GM21717 (cell line): ENCODE measurements around the gene RAC2.

ENCODE experiments used
- ATAC-seq: cut with Tn5 transposase; IDR thresholded peaks from one replicate; pipeline ENCODE4 v1.9.1; 2021; ENCODE audit warnings: mild to moderate bottlenecking, moderate library complexity; ENCODE audit not compliant: unreplicated experiment

The RAC2 gene

DNA sequence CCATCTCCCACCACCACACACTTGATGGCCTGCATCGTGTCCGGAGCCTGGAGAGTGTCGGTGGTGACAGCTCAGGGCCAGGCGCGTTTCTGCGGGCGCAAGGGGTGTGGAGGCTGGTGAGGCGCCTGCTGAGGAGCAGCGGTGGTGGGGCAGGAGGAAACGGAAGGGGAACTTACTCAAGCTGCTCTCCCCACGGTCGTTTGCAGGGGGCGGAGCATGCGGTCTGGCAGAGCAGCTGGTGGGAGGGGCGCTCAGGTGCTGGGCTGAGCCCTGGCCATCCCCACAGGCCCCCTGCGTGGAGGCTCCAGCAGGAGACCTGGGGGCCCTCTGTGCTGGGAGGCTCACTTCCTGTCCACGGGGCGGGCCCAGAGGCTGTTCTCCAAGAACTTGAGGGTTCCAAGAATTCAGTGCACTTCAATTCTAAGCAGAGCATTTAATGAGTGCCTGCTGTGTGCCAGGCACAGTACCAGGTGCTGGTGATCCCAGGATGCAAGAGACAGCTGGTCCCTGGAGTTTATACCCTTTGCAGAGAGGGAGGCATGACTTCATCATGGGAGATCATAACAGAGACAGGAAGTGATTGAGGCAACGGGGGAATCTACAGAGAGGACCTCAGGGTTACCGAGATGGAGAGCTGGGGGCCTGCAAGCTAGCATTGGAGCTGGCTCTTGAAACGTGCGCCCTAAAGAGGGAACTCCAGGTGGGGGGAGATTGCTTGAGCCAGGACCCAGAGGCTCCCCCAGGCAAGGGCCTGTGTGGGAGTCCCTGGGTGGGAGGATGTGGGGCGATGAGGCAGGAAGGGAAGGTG lies at the start of gene RAC2:
Gene RAC2, minus strand, starts transcription at position 156 of the 808 bp plus-strand sequence. Its CDS starts 121 bp downstream, at position 35.
- peak; percentile 41 for ATAC-seq

- no peak for ATAC-seq
Measured at GRCh38 chr22:37293172-37293571, 49.1 kb upstream of the RAC2 start.

DNA sequence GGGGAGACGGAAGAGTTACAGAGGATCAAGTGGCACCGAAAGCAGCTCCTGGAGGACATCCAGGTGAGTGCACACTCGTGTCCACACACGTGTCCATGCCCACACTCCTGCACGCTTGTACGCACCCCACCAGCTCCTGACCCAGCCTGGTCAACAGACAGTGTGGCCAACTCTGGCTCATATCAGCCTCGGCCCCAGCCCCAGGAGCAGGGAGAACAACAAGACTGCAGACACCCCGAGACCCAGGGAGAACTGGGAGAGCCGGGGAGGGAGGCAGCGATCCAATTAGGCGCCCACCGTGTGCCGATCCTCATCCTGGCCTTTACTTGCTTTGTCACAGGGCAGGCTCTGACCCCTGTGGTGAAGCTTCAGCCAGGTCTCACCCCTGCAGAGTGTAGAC lies 48.6 kb upstream of the RAC2 start:
- no peak for ATAC-seq

DNA sequence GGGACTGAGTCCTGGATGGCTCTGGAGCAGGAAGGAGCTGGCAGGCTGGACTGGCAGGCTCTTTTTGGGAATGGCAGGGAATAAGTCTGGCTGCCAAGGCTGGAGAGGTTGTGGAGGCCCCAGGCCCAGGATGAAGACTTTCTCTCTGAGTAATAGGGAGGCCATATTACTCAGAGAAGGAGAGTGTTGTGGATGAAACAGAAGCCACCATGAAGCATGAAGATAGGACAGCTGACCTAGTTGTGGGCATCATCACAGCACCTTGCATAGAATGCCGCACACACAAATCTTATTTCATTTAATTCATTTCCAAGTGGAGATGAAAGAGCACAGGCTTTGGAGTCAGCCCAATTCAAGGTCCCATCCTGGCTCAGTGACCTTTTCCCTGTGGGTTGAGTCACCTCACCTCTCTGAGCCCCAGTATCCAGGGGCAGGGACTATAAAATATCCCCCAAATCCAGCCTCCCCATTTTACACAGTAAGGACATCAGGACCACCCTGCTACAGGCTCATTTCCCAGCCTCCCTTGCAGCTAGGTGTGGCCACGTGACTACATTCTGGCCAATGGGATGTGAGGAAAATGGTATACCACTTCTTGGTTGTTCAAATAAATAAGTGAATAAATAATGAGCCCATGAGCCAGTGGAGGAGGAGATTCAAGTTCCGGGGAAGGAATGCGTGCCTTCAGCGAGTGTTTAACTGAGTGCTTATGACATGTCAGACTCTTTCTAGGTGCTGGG lies 47.7 kb upstream of the RAC2 start:
- ATAC-seq = no peak

- no peak for ATAC-seq
Measured at GRCh38 chr22:37290737-37291136, 46.7 kb upstream of the RAC2 start.

DNA sequence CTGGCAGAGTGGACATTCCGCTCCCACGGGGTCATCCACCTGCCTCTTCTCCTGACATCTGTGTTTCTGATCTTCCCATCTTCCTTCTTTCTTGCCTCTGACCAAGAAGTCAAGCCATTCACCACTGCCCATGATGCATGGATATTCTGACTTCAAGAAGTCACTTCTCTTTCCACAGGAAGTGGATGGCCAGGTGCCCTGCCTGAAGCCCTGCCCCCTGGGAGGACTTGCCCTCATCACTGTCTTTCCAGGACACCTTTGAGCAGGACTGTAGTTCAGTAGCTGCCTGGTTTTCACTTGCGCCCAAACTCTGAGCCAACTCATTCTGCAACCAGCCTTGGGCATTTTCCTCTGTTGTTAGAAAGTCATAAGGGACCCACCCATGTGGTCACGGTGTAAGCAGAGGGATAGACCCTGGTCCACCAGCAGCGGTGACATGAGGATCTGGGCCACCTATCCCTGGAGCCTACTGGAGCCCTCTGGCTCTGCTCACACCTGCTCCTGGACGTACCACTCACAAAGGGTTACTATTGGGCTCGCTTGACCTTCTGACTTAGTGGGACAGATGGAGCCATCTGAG lies 45.2 kb upstream of the RAC2 start:
- ATAC-seq = no peak

- no peak for ATAC-seq
Measured at GRCh38 chr22:37288521-37288920, 44.5 kb upstream of the RAC2 start.

DNA sequence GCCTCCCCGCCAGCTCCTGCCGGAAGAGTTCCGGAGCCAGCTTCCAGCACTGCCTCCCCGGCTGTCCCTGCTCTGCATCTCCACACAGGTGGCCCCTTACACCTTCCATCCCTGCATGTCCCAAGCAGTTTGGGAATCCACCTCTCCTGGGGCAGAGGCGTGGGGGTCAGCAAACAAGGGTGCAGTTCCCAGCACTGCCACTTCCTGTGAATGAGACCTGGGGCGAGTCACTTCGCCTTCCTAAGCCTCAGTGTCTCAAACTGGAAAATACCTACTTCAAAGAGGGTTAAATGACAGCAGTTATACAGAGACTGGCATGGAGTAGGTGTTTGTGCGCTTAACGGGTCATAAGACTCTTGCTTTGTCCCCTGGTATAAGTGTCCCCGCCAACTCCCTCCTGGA lies 43.5 kb upstream of the RAC2 start:
- ATAC-seq = no peak

DNA sequence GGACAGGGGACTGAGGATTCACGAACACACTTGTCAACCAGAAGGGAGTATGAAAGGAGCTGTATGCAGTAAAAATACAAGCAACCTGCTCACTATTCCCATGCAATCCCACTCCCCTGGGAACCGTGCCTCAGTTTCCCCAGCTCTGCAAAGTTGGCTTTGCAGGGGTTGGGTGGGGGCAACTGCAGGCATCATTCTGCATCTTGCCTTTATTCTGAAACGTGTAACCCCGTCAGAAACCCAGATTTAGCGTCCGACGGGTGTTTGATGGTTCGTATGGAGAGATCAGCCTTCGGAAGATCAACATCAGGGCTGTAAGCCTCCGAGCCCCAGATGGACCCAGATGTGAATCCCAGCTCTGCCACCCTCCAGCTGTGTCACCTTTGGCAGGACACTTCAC lies 41.9 kb upstream of the RAC2 start:
- no peak for ATAC-seq

GRCh38 chr22:37284805-37285355 lies 40.8 kb upstream of the RAC2 start:
- no peak for ATAC-seq

GRCh38 chr22:37284126-37284804 lies 40.2 kb upstream of the RAC2 start:
- no peak for ATAC-seq

DNA sequence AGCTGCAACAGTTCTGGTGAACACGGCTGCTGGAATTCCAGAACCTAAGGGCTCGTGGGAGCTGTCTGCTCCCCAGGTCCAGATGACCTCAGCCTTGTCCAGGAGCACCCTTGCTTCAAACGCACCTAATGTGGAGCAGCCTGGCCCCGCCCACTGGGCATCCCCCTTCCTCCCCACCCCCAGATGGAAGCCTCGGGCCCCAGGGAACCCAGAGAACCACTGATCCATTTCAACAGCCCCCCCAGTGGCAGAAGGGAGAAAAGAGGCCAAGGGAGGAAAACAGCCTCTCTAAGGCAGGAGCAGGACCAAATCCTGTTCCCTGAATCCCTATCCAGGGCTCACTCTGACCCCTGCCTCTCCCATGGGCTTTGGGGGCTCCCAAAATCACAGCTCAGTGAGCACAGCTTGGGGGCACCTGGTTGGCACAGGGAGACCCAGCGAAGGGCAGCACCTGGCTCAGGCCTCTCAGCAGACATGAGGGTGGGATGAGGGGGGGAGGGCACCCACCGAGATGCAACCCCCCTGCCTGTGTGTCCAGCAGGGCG lies 39.4 kb upstream of the RAC2 start:
- ATAC-seq = no peak

- ATAC-seq = peak; percentile 44
Measured at GRCh38 chr22:37282385-37282677, 38.3 kb upstream of the RAC2 start, which contains the start of gene CYTH4. CYTH4 (plus strand) TSS chr22:37282508; CDS start chr22:37282570, 62 bp downstream.

- no peak for ATAC-seq
Measured at GRCh38 chr22:37281646-37282384, 37.7 kb upstream of the RAC2 start.

DNA sequence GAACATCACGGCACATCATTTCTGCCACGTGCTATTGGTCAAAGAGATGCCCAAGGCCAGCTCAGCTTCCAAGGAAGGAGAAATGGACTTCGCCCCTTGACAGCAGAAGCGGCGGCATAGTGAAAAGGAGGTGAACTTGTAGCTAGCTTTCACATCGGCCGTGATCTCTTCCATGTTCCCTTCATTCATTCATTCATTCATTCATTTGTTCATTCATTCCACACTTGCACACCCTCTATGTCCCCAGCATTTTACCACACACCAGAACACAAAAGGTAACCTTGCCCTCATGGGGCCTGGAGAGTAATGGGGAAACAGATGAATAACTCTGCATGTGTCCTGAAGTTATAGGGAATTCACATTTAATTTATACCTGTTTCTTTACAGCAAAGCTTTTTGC lies 37.1 kb upstream of the RAC2 start:
- no peak for ATAC-seq

GRCh38 chr22:37280718-37281117 lies 36.6 kb upstream of the RAC2 start:
- ATAC-seq = no peak

- ATAC-seq = no peak
Measured at GRCh38 chr22:37279331-37280181, 35.5 kb upstream of the RAC2 start.

GRCh38 chr22:37278261-37278660 lies 34.2 kb upstream of the RAC2 start:
- no peak for ATAC-seq

- no peak for ATAC-seq
Measured at GRCh38 chr22:37277384-37277783, 33.3 kb upstream of the RAC2 start.
